Keratinocyte (primary cell): Measurements from ENCODE around the gene RAB34. TPM values are rescaled to one million over a fixed set of nuclear protein-coding genes. Genes with fewer than 3 reads are reported as not detected.

Source experiments
- DNase-seq: peaks from one replicate; pipeline ENCODE4 v3.0.0-alpha.2; 2011; ENCODE audit warnings: low read depth, missing footprints, low spot score
- FAIRE-seq: peaks from 2 replicates; lab custom pipeline; 2011; peaks lifted over from hg19 to GRCh38; lab: Jason Lieb, UNC
- H2AFZ ChIP-seq: 2 replicates; pipeline ENCODE4 v1.6.0; 2012; ENCODE audit warnings: low read length, control low read depth, inconsistent platforms; ENCODE audit not compliant: control insufficient read depth
- H3K27ac ChIP-seq: 2 replicates; pipeline ENCODE4 v1.5.1; 2011; ENCODE audit warnings: low read length; ENCODE audit not compliant: control insufficient read depth, insufficient read depth
- H3K27me3 ChIP-seq: 3 replicates; pipeline ENCODE4 v1.6.0; 2011; ENCODE audit warnings: low read length; ENCODE audit not compliant: control insufficient read depth, insufficient read depth; ENCODE audit errors: extremely low read depth
- H3K36me3 ChIP-seq, 2 experiments: 2 replicates in 1 of 2; 3 replicates in 1 of 2; pipeline ENCODE4 v1.5.1; 2011; ENCODE audit warnings: low read length in 2 of 2, mild to moderate bottlenecking in 1 of 2; ENCODE audit not compliant: control insufficient read depth in 2 of 2, insufficient read depth in 2 of 2; ENCODE audit errors: extremely low read depth in 1 of 2
- H3K4me1 ChIP-seq: 3 replicates; pipeline ENCODE4 v1.5.1; 2011; ENCODE audit warnings: low read length; ENCODE audit not compliant: control insufficient read depth, insufficient read depth; ENCODE audit errors: extremely low read depth
- H3K4me2 ChIP-seq: 3 replicates; pipeline ENCODE4 v1.6.0; 2011; ENCODE audit warnings: low read depth, low read length; ENCODE audit not compliant: control insufficient read depth, insufficient read depth; ENCODE audit errors: extremely low read depth
- H3K4me3 ChIP-seq, 3 experiments: fragments of 200-600 bp in 1 of 3; sonication (generic) in 1 of 3; 2 replicates in 2 of 3; 3 replicates in 1 of 3; pipeline ENCODE4 v1.5.1; 2011 to 2016; ENCODE audit warnings: low read length in 3 of 3, mild to moderate bottlenecking in 3 of 3, control low read depth in 2 of 3, inconsistent platforms in 1 of 3, low read depth in 1 of 3, mixed read lengths in 1 of 3, mixed run types in 1 of 3, moderate library complexity in 1 of 3; ENCODE audit not compliant: control insufficient read depth in 2 of 3, insufficient read depth in 2 of 3; ENCODE audit errors: extremely low read depth in 1 of 3
- H3K79me2 ChIP-seq: 2 replicates; pipeline ENCODE4 v1.6.0; 2012; ENCODE audit warnings: low read length; ENCODE audit not compliant: control insufficient read depth, insufficient read depth
- H3K9ac ChIP-seq: 3 replicates; pipeline ENCODE4 v1.6.0; 2011; ENCODE audit warnings: low read length; ENCODE audit not compliant: control insufficient read depth, insufficient read depth; ENCODE audit errors: extremely low read depth
- H3K9me1 ChIP-seq: 3 replicates; pipeline ENCODE4 v1.6.0; 2011; ENCODE audit warnings: low read length; ENCODE audit not compliant: control insufficient read depth, insufficient read depth; ENCODE audit errors: extremely low read depth
- H3K9me3 ChIP-seq: 2 replicates; pipeline ENCODE4 v1.5.1; 2012; ENCODE audit warnings: low read depth, low read length; ENCODE audit not compliant: control insufficient read depth
- H4K20me1 ChIP-seq: 3 replicates; pipeline ENCODE4 v1.6.0; 2011; ENCODE audit warnings: low read length; ENCODE audit not compliant: control insufficient read depth, insufficient read depth; ENCODE audit errors: extremely low read depth
- EZH2 ChIP-seq: IDR thresholded peaks from one replicate; pipeline ENCODE4 v1.6.1; 2012; ENCODE audit warnings: inconsistent platforms, mild to moderate bottlenecking, low read length, moderate library complexity
- dilution Hi-C: fragments of 300-500 bp; cut with MboI; formaldehyde crosslinking; loops from one replicate; pipeline ENCODE4 v1.7.0; 2020; ENCODE audit warnings: low sequenced_read_pairs; ENCODE audit not compliant: extremely low pct_ligation_motif_present
- polyA plus RNA-seq, 5 experiments: library from polyadenylated mRNA; depleted of rRNA in 3 of 5; stranded (reverse) in 3 of 5; stranded (forward) in 1 of 5; unstranded in 1 of 5; fragments of >200 nt; gene quantifications; 1 replicate in 1 of 5; 2 replicates in 3 of 5; 3 replicates in 1 of 5; pipeline versions ENCODE4 v1.2.1 to v1.2.3, GENCODE V29; 2011 to 2012; ENCODE audit warnings: missing spikeins in 2 of 5, low read depth in 1 of 5, low replicate concordance in 1 of 5
- TF ChIP-seq, protein P1 (sequence below), 3 experiments: IDR thresholded peaks in 1 of 3; conservative IDR thresholded peaks in 1 of 3; optimal IDR thresholded peaks in 1 of 3; 2 replicates in 2 of 3; 3 replicates in 1 of 3; pipeline versions ENCODE3 to v1.5.1; 2011; ENCODE audit warnings: low read length in 3 of 3, mild to moderate bottlenecking in 3 of 3, moderate library complexity in 2 of 3, control low read depth in 1 of 3, inconsistent platforms in 1 of 3; ENCODE audit not compliant: insufficient read depth in 2 of 3; ENCODE audit errors: extremely low read depth in 1 of 3

RAB34 gene
- polyA plus RNA-seq, 1 donor (not counting 4 experiments of a cell fraction or from before 2014, with no cell fraction given): 134 TPM

- DNase-seq: no peak
- Histone ChIP-seq H3K9me1 (peaks cover 3% of the 10 kb centered on the region), H3K4me1 (peaks cover 30% of the 10 kb centered on the region), H2AFZ (no peak overlapping the region), H3K27me3 (no peaks in the 10 kb centered on the region), H3K4me2 (no peak overlapping the region), H3K9ac (no peak overlapping the region), H3K27ac (no peak overlapping the region), H3K79me2 (peaks cover 28% of the 10 kb centered on the region), H3K36me3 (peaks cover 16 to 33% of the 10 kb centered on the region in 2 experiments), H4K20me1 (peaks cover 5% of the 10 kb centered on the region), H3K9me3 (no peaks in the 10 kb centered on the region), H3K4me3 (no peak overlapping the region)
- dilution Hi-C loops: no loop called here
- no peak for FAIRE-seq
- TF ChIP-seq, protein P1, sequence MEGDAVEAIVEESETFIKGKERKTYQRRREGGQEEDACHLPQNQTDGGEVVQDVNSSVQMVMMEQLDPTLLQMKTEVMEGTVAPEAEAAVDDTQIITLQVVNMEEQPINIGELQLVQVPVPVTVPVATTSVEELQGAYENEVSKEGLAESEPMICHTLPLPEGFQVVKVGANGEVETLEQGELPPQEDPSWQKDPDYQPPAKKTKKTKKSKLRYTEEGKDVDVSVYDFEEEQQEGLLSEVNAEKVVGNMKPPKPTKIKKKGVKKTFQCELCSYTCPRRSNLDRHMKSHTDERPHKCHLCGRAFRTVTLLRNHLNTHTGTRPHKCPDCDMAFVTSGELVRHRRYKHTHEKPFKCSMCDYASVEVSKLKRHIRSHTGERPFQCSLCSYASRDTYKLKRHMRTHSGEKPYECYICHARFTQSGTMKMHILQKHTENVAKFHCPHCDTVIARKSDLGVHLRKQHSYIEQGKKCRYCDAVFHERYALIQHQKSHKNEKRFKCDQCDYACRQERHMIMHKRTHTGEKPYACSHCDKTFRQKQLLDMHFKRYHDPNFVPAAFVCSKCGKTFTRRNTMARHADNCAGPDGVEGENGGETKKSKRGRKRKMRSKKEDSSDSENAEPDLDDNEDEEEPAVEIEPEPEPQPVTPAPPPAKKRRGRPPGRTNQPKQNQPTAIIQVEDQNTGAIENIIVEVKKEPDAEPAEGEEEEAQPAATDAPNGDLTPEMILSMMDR (optimal IDR thresholded peaks at IDR 0.05 in 1 of 3, IDR thresholded peaks at IDR 0.05 in 1 of 3, conservative IDR thresholded peaks at IDR 0.05 in 1 of 3; ENCODE audit: extremely low read depth in 1 of 3, insufficient read depth in 2 of 3, low read length in 3 of 3): no peak
- TF ChIP-seq EZH2: no peak
Measured at GRCh38 chr17:28715217-28715616, 2.5 kb downstream of the RAB34 start.

DNA sequence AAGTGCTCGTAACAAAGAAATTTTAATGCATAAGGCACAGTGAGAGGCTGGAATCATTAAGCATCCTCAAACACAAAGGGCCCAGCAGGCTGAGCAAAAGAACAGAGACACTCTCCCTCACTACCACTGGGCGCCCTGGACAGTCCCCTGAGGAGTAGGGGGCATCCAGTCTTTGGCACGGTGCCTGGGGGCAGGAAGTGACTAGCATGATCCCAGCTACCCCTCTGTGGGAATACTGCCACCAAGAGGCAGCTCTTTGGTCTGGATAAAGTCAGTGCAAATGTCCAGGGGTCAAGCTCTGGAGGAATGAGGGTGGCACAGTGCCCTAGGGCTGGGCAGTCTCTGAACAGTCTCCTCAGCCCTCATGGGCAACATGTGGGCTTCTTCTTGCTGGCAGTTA is 3.4 kb downstream of the RAB34 start:
- H3K36me3 ChIP-seq: peaks cover 16 to 33% of the 10 kb centered on the region in 2 experiments
- FAIRE-seq (no peak), DNase-seq (no peak)
- no peak overlapping the region for H3K27ac ChIP-seq
- no peak overlapping the region for H3K4me2 ChIP-seq
- H3K9ac ChIP-seq: no peak overlapping the region
- dilution Hi-C loops: no loop called here
- H3K4me3 ChIP-seq: no peak overlapping the region
- H3K9me1 ChIP-seq: peaks cover 3% of the 10 kb centered on the region
- peaks cover 30% of the 10 kb centered on the region for H3K4me1 ChIP-seq
- peaks cover 23% of the 10 kb centered on the region for H3K79me2 ChIP-seq
- no peaks in the 10 kb centered on the region for H3K9me3 ChIP-seq
- TF ChIP-seq, protein P1 (optimal IDR thresholded peaks at IDR 0.05 in 1 of 3, IDR thresholded peaks at IDR 0.05 in 1 of 3, conservative IDR thresholded peaks at IDR 0.05 in 1 of 3; ENCODE audit: extremely low read depth in 1 of 3, insufficient read depth in 2 of 3, low read length in 3 of 3): peak in 1 of 3 experiments; percentile 27
- no peak for TF ChIP-seq EZH2
- H4K20me1 ChIP-seq: peaks cover 4% of the 10 kb centered on the region
- H3K27me3 ChIP-seq: no peaks in the 10 kb centered on the region
- H2AFZ ChIP-seq: no peak overlapping the region
